NCI-H1048 (cell line): ENCODE results near the gene DCDC2B.
"Not testable (repeated sequence)": the region's sequence is repeated elsewhere in the genome, so short reads cannot be mapped to it uniquely, and the experiment has no call there.

Source experiments
- DNase-seq: peaks from one replicate; lab custom pipeline; 2025; lab: John Stamatoyannopoulos, UW

The DCDC2B gene

DNA sequence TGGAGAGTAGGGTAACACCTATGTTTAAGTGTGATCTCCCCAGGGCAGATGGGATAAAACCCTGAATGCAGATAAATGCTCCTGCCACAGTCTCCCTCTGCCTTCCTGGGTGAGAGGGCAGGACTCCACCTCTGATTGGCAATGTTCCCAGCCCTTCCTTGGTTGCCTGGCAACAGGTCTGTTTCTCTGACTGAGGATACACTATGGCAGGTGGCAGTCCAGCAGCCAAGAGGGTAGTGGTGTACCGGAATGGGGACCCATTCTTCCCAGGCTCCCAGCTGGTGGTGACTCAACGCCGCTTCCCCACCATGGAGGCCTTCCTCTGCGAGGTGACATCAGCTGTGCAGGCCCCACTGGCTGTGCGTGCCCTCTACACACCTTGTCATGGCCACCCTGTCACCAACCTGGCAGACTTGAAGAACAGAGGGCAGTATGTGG is at the start of gene DCDC2B:
Gene DCDC2B, plus strand, starts transcription at position 199 of the 438 bp plus-strand sequence. Its CDS starts 5 bp downstream, at position 204.
- DNase-seq = no peak

DNA sequence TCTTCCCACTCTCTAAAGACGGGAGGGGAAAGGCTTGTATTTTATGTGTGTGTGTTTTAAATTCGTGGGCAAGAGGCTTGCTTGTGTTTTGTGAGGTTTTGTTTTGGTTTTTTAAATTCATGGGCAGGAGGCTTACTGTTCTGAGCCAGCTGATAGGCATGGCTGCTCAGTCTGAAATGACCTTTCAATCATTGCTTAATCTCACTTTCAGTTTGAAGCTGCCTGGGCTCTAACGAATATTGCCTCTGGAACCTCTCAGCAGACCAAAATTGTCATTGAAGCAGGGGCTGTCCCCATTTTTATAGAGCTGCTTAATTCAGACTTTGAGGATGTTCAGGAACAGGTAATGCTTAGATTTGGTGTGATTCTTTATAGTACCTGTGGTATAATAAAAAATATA is 49.7 kb upstream of the DCDC2B start:
- DNase-seq = no peak

GRCh38 chr1:32163405-32163804 is 45.5 kb upstream of the DCDC2B start:
- no peak for DNase-seq

- DNase-seq = not testable (repeated sequence)
Measured at GRCh38 chr1:32165633-32166032, 43.3 kb upstream of the DCDC2B start.

- DNase-seq = no peak
Measured at GRCh38 chr1:32170991-32171390, 37.9 kb upstream of the DCDC2B start.

GRCh38 chr1:32172621-32173245 is 36.2 kb upstream of the DCDC2B start:
- DNase-seq = no peak

GRCh38 chr1:32178380-32179192 is 30.3 kb upstream of the DCDC2B start:
- no peak for DNase-seq

DNA sequence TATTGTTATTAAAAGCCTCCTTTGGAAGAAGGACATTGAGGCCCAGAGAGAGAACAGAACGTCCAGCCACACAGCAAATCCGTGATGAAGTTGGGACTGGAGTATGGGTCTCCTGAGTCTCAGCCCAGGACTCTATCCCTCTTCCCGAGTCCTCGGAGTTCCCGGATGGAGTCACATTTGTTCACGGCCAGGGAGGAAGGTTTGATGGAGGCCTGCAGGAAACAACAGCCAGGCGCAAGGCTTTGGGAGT is 29.8 kb upstream of the DCDC2B start:
- DNase-seq = no peak

GRCh38 chr1:32179443-32180185 is 29.3 kb upstream of the DCDC2B start, which contains the start of gene TXLNA:
Gene TXLNA (plus strand): TSS chr1:32179675. CDS start chr1:32180346, 671 bp downstream.
- peak; percentile 78 for DNase-seq

GRCh38 chr1:32180186-32181060 is 28.5 kb upstream of the DCDC2B start:
- no peak for DNase-seq

DNA sequence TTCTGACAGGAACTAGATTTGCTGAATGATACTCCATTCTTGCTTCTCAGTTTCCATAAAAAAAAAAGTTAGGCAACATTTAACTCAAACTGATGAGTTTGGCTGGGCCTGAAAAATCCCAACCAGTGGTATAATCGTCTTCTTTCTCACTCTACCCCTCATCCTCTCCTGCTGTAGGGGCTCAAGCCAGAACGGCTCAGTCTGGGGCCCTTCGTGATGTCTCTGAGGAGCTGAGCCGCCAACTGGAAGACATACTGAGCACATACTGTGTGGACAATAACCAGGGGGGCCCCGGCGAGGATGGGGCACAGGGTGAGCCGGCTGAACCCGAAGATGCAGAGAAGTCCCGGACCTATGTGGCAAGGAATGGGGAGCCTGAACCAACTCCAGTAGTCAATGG is 27.8 kb upstream of the DCDC2B start:
- DNase-seq = no peak

DNA sequence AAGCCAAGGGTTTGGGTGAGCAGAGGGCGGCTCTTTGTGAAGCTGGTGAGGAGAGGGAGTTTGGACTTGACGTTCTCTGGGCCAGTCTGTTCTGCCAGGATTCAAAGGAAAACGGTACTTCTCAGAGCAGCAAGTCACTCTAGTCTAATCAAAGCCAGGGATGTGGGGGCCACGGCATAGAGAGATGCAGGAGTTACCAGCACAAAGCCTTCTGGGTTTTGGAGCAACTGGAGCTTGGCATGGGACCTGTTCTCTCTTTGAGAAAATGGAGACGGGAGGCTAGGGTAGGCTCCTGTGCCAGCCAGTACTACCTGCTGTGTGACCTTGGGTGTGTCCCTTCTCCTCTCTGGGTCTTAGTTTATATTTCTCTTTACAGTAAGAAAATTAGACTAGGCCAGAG is 27.3 kb upstream of the DCDC2B start:
- DNase-seq = no peak

DNA sequence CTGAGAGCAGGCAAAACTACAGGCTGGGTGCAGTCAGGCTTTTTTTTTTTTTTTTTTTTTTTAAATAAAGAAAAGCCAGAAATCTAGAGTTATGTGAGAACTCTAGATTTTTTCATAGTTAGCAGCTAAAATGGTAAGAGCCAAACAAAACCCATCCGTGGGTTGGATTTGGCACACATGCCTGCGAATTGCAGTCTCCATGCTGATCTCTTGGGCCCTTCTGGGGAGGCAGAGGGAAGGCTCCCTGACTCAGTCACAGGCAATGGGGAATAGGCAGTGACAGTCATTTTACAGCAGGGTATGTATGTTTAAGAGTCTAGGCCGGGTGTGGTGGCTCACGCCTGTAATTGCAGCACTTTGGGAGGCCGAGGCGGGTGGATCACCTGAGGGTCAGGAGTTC is 26.8 kb upstream of the DCDC2B start:
- DNase-seq = no peak

DNA sequence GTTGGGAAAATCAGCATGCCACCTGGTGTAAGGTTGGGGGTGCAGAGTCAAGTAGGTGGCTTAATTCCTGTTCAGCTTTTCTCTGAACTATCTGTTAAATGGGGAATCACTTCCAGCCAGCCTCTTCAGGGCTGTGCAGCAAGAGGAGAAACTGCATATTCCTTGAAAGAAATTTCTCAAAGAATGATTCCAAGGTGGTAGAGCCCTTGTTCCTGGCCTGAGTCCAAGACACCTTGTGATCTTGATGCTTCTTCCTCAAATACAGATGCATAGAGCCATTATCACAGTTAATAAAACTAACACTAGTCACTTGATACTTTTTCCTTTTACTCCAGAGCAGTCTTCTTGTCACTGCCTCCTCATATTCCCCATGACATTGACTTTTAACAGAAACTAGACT is 24.2 kb upstream of the DCDC2B start:
- no peak for DNase-seq

DNA sequence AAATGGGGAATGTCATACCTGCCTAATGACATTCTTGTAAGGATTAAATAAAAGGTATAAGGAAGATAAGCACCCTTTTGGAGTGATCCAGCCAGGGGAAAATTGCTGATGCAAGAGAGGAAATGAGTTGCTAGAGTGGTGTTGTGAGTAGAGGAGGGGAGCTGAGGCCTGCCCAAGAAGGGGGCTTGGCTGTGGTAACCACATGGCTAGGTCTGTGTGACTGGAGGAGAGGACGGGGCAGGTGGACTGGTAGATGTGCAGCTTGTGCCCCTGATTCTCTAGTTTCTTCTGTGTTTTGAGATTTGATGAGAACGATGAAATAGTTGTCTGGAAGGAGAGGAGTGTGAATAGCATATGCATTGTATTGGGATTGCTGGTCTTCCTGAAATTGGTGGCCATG is 22.8 kb upstream of the DCDC2B start:
- DNase-seq = no peak

DNA sequence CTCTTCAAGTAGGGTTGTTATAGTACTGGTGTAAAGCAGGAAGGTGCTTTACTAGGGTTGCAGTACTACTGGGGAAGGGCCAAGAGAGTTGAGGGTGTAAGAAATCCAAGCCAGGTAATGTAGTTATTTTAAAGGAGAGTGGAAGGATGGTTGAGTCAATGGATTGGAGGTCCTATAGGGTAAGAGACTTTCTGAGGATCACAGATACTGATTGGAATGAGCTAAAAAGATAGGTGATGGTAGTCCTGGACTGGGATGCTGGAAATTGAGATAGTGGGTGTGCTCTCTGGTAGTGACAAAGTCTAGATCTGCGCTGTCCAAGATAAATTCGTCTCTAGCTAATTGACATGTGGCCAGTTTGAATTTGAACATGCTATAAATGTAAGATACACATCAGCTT is 22.4 kb upstream of the DCDC2B start:
- DNase-seq = no peak

DNA sequence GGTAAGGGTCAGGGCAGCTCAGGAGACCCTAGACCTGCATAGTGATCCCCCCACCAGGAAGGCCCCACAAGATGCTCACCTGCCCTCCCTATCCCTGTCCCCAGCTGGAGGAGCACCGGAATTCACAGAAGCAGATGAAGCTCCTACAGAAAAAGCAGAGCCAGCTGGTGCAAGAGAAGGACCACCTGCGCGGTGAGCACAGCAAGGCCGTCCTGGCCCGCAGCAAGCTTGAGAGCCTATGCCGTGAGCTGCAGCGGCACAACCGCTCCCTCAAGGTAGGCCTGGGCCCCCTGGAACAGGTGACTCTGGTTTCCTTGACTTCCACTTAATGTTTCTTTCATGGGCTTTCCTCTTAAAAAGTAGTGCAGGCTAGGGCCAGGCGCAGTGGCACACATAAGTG is 21.0 kb upstream of the DCDC2B start:
- DNase-seq = no peak

DNA sequence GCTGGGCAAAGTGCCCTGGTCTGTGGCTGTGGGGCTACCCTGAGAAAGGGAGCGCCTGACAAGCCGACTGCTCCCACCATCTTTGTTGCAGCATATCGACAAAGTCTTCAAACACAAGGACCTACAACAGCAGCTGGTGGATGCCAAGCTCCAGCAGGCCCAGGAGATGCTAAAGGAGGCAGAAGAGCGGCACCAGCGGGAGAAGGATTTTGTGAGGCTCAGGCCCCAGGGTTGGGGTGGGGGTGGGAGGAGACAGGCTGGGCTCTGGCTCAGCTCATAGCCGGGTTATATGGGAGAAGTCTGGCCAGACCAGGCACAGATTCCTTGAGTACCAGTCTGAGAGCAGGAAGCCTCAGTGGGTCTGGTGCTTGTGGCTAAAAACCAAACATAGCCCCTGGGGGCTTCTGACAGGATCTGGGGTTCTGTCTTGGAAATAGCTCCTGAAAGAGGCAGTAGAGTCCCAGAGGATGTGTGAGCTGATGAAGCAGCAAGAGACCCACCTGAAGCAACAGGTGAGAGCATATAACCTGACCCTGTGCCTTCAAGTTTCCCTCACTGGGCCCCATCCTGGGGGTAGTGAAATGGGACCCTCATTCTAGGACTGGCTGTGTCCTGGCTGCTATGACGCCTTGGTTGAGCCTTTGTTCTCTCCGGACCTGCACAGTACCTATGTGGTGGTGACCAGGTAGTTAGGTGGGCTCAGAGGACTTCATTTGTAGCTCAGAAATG is 16.5 kb upstream of the DCDC2B start:
- DNase-seq = no peak

DNA sequence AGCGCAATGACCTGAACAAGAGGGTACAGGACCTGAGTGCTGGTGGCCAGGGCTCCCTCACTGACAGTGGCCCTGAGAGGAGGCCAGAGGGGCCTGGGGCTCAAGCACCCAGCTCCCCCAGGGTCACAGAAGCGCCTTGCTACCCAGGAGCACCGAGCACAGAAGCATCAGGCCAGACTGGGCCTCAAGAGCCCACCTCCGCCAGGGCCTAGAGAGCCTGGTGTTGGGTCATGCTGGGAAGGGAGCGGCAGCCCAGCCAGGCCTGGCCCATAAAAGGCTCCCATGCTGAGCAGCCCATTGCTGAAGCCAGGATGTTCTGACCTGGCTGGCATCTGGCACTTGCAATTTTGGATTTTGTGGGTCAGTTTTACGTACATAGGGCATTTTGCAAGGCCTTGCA is 13.9 kb upstream of the DCDC2B start:
- no peak for DNase-seq

- no peak for DNase-seq
Measured at GRCh38 chr1:32195531-32195930, 13.4 kb upstream of the DCDC2B start.
